Femur (tissue), 1 donor: ENCODE data around the gene GRAP2.
A peak's percentile ranks its signal among the peaks of the same experiment; 100 is the strongest.
"Not testable (repeated sequence)": the region's sequence is repeated elsewhere in the genome, so short reads cannot be mapped to it uniquely, and the experiment has no call there.

Experiments used
- DNase-seq: peaks from one replicate; pipeline ENCODE4 v3.0.0-alpha.2; 2017

Gene GRAP2

GRCh38 chr22:39947220-39948216 is 46.6 kb downstream of the GRAP2 start:
- no peak for DNase-seq

- DNase-seq, result no peak
Measured at GRCh38 chr22:39949964-39950737, 49.3 kb downstream of the GRAP2 start.

GRCh38 chr22:39951603-39952293 is 50.9 kb downstream of the GRAP2 start:
- not testable (repeated sequence) for DNase-seq

- no peak for DNase-seq
Measured at GRCh38 chr22:39952347-39952746, 51.5 kb downstream of the GRAP2 start.

- no peak for DNase-seq
Measured at GRCh38 chr22:39953101-39953500, 52.2 kb downstream of the GRAP2 start.

- DNase-seq, result no peak
Measured at GRCh38 chr22:39954584-39955055, 53.7 kb downstream of the GRAP2 start.

- no peak for DNase-seq
Measured at GRCh38 chr22:39955675-39956074, 54.8 kb downstream of the GRAP2 start.

GRCh38 chr22:39956932-39957664 is 56.2 kb downstream of the GRAP2 start:
- DNase-seq, result no peak

- no peak for DNase-seq
Measured at GRCh38 chr22:39958009-39958711, 57.3 kb downstream of the GRAP2 start.

- no peak for DNase-seq
Measured at GRCh38 chr22:39958949-39959639, 58.2 kb downstream of the GRAP2 start.

GRCh38 chr22:39959640-39960447 is 59.0 kb downstream of the GRAP2 start, which contains the start of gene TMA7B:
Gene TMA7B (plus strand): TSS chr22:39960397. CDS start chr22:39964375, 3,978 bp downstream.
- DNase-seq, result peak; percentile 45

GRCh38 chr22:39960791-39961746 is 60.2 kb downstream of the GRAP2 start:
- DNase-seq, result peak; percentile 39

GRCh38 chr22:39962071-39962470 is 61.2 kb downstream of the GRAP2 start:
- no peak for DNase-seq

- DNase-seq, result no peak
Measured at GRCh38 chr22:39965748-39966147, 64.9 kb downstream of the GRAP2 start.

GRCh38 chr22:39966470-39966869 is 65.6 kb downstream of the GRAP2 start:
- no peak for DNase-seq

GRCh38 chr22:39967103-39967829 is 66.4 kb downstream of the GRAP2 start:
- DNase-seq, result no peak

- no peak for DNase-seq
Measured at GRCh38 chr22:39967996-39968972, 67.4 kb downstream of the GRAP2 start.
